HG02938 (cell line): ENCODE results near the gene DAPK2.

Experiments
- ATAC-seq: cut with Tn5 transposase; IDR thresholded peaks from one replicate; pipeline ENCODE4 v1.9.1; 2021; ENCODE audit warnings: mild to moderate bottlenecking, moderate library complexity; ENCODE audit not compliant: unreplicated experiment

DAPK2 gene

DNA sequence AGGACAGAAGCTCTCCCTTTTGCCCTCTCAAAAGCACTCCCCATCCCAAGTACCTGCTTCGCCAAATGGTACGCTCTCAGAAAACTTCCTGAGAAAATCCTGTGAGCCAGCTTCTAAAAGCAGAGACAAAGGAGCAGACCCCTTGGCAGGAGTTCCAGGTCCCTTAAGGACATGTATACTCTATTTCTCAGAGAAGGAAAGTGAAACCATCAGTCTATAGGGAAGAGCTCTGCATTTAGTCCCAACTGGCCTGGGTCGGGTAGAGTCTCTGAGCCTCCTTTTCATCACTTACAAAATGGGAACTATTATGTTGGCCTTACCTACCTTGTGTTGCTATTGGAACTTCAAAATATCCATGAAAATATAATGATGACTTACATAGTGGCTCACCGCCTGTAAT, 19.7 kb downstream of the DAPK2 start:
- ATAC-seq = no peak

DNA sequence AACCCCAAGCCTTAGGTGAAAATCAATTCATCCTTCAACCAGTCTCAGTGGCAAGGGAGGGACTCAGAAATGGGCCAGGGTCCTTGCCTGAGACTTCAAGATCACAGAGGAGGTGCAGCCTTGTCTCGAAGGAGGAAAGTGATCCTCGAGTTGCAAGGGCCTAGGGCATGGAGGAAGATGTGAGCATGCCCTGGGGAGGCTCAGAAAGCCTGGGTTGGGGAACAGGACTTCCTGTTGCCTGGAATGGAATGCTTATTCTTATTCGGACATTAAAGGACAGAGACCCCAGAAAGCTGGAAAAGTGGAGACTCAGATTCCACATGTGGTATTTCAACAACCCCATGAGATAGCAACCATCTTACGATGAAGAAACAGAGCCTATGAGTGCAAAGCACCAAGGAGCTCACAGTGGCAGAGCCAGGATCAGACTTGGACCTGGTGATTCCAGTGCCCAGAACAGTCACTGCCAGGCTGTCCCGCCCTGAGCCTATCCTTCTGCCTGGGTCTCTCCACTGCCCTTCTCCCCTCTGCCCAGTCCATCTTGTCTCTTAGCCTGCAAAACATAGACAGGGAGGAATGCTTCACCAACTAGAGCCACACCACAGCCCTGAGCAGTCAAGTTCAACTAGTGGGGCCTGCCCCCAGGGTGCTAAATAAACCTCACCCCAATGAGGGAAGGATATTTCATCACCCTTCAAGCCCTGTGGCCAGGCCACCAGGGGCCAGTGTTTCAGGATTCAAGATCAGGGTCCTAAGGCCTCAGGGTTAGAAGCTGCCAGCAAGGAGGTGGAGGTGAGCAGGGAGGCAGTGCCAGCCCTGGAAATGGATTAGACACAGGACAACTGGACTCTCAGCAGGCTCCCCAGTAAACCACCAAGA, 21.9 kb downstream of the DAPK2 start:
- no peak for ATAC-seq

DNA sequence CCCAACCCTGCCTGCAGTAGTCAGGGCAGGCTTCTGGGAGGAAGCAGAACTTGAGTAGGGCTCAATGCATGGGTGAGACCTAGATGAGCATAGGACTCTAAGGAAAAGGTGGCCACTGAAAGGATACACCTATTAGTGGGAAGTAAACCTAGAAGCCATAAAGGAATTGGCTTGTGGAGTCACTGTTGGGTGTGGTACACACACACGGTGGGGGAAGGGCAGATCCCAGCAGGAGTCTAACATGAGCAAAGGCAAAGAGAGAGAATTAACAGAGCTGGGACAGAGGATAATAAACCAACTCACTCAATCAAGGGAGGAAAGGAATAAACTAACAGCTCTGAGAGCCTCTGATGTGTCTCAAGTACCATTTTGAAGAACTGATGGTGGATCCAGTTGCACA, 23.1 kb downstream of the DAPK2 start:
- ATAC-seq = no peak

DNA sequence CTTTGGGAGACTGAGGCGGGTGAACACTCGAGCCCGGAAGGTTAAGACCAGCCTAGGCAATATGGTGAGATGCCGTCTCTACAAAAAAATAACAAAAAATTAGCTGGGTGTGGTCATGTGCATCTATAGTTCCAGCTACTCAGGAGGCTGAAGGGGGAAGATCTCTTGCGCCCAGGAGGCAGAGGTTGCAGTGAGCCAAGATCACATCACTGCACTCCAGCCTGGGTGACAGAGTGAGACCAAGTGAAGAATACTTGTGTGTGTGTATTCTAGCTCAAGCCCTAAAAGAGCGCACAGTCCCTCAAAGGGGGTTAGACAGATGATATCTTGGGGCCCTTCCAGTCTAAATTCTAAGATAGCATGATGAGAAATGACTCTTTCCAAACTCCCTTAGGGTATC, 23.7 kb downstream of the DAPK2 start:
- ATAC-seq = no peak

DNA sequence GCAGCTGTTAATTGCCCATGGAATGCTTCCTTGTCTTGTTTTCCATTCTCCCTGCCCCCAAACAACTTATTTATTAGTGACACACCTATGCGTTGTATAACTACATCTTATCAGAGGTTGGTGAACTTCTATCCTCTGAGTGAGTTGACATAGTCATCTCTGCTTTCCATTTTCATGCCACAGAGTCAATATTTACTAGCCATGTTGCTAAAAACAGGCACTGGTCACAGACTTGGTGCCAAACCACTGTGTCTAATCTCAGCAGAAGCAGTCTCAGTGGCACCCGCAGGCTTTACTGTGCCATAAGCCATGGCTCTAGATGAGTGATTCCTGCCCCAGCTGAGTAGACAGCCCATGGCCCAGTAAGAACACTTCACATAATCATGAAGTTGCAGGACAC, 26.5 kb downstream of the DAPK2 start:
- ATAC-seq = peak; percentile 65

DNA sequence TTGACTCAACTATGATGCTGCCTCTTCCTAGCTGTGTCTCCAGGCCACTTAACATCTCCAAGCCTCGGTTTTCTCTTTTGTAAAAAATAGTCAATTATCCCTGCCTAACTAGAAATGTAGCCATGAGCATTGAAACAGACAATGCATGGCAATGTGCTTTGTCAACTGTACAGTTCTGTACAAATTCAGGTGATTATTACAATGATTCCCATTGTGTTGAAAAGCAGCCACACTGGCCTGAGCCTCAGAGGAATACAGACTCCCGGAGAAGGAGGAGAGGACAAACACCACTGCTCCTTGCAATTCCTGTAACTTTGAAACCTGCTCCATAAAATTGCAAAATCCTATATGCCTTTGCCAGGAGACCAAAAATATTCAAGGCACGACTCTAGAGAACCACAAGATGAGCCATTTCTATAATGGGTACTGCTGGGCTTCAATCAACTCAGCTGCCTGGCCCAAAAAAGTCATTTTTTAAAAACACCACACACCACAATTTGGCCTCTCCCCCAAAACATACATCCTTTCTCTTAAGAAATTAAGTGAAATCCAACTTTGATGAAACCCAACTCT, 28.6 kb downstream of the DAPK2 start:
- no peak for ATAC-seq

DNA sequence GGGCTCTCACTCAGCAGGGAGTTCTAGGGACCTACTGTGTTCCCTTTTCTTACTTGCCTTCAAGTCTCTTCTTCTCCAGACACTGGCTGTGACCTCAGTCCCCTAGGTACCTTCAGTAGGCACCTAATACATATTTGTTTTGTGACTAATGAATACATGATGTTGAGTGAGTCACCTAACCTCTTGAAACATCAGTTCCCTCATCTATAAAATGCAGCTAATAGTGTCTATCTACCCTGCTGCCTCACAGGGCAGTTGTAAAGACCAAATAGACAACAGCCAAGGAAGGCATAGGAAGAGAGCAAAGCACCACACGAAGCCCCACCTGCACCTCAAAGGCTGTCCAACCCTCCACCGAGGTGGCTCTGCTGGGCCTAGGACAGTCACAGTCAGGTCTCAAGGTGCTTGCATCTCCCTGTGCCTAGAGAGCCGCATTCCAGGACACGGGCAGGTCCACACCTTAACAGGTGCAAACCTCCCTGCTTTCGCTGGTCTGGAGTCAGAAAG, 29.1 kb downstream of the DAPK2 start:
- no peak for ATAC-seq

DNA sequence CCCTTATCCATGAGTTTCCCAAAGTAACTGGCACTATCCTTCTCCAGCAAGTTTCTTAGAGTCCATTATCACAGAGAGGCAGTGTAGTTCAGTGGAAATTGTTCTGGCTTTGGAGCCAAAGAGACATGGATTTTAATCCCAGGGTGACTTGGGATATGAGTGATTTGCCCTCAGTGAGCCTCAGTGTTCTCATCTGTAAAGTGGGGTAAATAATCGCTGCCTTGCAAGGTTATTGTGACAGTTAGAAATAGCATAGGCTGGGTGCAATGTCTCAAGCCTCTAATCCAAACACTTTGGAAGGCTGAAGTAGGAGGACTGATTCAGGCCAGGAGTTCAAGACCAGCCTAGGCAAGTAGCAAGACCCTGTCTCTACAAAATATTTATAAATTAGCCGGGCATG, 30.0 kb downstream of the DAPK2 start:
- ATAC-seq = no peak

DNA sequence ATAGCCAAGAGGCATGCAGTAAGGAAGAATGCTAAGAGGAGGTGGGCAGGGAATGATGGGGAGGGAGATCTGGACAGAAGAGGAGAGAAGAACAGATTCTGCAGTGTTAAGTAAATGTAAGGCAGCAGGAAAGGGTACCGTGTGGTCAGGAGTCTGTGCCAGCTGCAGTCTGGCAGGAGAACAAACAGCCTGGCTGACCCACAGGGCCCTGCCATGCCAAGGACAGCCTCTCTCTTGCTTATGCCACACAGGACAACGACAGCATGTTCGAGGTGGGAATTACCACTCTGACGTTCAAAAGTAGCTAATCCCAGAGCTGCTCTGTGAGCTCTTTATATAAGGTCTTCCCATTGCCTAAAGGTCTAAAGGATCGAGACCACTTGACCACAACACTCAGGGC, 31.3 kb downstream of the DAPK2 start:
- no peak for ATAC-seq

DNA sequence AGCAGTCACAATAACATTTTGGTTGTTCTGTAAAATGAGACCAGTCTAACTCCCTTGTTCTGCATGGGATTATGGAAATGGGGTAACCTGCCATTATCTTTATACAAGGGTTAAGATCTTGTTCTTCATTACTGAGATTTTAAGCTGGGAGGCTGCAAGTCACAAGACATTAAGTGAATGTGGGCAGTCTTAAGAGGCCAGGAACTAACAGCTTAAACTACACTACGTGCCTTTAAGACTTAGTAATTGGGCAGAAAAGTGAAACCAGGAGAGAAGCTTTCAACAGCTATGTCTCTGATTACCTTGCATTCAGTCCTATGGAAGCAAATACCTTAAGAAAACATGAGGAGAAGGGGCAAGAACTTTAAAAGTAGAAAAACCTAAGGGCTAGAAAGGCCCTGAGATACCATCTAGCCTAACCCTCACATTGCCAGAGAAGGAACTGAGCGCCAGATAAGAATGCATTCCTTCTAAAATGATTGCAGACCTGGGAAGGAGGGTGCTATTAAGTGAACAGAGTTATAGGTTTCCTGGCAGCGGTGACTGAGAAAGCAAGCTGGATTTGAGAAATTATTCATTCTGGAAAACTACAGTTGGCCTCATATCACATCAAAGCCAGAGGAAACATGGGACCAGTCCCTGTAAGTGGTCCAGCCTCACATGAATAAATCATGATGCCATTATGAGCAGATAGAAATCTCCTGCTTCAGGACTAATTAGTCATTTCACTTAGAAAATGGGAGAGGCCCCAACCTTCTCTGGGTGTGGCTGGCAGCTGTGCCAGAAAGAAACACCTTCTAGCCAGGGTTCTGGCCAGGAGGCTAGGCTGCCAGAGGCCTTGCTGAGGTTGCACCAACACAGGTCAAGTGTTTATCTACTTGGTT, 32.9 kb downstream of the DAPK2 start:
- no peak for ATAC-seq

DNA sequence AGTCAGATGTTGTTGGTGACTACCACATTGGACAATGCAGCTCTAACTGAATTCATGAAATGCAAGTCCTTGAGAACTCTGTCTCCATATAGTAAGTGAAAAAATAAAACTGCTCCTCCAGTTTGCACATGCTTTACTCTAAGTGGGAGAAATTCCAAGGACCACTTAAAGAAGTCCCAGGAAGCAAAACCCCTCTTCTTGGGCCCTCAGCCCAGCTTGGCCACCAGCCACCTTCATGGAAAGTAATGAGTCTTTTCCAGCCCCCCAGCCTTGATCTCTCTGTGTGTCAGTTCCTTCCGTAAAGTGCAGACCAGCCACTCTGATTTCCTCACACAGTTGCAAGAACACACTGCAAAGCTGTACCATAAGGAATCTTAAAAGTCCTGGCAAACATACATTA, 34.5 kb downstream of the DAPK2 start:
- ATAC-seq = no peak

DNA sequence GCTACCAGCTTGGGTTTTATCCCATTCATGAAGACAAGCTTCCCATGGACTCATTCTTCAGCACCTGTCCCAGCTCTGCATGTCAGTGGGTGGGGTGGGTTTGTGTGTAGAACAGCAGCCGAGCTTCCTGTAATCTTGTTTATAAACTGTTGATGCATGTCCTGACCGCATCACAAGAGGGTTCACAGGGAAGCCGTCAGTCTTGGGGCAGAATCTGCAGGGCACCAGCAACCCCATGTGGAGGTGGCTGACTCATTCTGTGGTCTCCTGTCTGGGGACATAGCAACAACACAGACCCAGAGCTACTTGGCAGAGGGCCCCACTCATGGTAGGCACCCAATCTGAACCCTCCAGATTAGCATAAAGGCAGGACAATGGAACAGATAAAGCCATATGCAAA, 35.6 kb downstream of the DAPK2 start:
- peak; percentile 80 for ATAC-seq

DNA sequence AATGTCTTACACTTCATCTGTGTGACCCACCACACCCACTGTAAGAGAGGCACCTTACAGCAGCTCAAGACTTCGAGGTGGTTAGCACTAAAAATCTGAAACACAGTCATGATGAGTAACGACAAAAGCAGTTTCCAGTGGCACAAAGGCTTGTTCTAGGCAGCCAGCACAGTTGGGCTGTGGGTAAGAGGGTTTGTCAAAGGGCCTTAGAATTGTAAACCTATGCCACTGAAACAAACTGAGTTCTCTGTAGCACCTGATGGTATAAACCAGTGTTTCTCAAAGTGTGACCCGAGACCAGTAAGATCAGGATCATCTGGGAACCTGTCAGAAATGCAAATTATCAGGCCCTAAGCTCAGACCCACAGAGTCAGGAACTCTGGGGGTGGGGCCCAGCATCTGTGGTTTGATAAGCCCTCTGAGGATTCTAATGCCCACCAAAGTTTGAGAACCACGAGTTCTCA, 36.5 kb downstream of the DAPK2 start:
- ATAC-seq = peak; percentile 37

DNA sequence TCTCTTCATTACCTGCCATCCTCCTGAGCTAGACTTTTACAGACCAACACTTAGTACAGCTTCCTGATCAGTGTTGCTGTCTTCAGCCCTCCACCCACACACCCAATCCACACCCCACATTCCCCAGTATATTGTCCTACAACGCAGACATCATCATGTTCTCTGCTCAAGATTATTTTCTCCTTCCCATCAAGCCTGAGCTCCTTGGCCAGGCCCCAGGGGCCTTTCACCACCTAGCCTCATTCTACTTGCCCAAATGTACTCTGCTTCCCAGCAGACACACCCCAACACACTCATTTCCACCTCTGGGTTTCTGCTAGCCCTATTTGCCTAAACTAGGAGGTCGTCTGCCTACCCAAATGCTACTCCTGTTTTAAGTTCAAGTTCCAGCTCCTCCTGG, 37.0 kb downstream of the DAPK2 start:
- ATAC-seq = no peak

DNA sequence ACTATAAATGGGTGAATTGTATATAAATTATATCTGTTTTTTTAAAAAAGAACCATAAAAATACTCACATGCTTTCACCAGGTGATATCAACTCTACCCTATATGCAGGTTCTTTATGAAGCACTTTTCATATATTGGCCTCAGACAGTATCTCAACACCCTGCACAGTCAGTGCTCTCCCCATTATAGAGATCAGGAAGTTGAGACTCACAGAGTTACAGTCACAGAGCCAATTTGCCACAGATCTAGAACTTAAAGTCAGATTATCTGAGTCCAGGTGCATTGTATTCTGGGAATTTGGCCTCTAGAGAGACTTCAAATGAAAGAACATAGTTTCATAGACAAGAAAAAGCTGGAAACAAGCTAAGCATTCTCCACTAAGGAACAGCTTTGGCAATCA, 38.1 kb downstream of the DAPK2 start:
- ATAC-seq = no peak

DNA sequence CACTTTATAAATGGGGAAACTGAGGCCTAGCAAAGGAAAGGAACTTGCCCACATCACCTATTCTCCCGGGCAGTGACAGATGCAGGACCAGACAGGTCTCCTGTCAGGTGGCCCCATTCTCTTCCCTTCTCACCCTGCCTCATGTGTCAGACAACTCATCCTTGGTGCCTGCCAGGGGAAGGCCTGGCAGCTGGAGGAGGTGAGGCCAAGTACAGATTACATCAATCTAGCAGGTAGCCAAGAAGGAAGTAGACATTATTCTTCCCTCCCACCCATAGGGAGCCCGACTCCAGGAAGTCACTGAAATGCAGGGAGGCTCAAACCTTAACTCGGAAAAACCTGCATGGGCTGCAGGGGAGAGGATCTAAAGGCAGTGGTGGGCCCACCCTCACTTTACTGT, 39.6 kb downstream of the DAPK2 start:
- no peak for ATAC-seq

DNA sequence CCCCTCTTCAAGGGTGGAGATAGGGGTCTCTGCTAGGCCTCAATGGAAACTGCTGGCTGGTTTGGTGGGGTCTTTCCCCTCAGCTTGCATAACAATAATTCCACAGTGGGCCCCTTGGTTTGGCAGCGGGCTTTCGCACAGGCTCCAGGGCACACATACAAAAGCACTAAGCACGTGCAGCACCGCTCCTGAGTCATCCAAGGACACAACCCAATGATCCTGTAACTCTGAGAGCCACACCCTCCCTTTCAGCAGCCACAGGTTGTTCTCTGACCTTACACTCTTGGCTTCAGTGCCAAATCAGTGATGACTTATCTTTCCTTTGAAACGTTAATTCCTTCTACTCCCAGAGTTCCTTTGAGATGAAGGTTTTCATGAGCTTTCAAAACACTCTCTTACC, 41.7 kb downstream of the DAPK2 start:
- no peak for ATAC-seq

DNA sequence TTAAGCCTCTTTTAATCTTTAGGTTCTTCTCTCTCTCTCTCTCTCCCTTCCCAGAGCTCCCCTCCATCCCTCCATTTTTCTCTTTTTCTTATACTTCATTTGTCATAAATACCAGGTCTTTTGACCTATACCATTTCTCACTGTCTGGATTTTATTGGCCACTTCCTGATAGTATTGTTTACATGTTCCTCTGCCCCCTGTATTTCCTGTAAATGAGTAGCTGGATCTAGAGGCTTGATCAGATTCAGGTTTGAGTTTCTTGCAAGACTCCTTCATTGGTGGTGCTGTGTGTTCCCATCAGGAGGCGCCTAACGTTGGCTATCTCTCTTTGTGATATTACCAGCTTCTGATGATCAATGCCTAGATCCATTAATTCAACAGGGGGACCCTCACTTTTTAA, 42.2 kb downstream of the DAPK2 start:
- no peak for ATAC-seq

DNA sequence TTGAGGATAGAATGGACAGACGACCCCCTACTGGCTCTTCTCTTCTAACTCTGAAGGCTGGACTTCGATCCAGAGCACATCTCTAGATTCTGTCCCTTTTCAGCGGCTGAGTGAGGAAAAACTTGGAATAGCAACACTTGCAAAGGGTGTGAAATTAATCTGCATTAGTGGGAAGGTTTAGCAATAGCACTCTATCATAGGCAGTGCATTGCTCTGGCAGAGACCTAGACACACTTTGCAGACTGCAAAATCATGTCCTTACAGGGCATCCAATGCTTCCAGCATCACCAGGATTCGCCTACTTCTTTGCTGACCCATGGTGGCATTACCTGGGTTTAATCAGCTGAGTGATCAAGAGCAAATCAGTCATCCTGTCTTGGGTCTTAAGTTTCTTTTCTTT, 43.1 kb downstream of the DAPK2 start:
- no peak for ATAC-seq

DNA sequence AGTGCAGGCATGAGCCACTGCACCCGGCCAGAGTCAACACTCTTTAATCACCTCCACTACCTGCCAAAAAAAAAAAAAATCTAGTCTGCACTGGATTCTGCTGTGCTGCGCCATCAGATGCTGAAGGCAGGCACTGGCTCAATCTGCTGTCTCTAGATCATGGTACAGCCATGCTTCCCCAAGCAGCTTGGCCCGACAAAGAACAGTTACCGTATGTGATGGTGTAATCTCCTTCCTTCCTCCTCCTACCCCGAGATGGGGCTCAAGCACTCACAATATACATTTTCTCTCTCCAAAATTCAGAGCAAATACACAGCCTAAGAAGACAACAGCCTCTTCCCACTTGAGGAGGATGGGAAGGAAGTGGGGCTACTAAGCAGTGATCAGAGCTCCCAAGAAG, 45.1 kb downstream of the DAPK2 start:
- no peak for ATAC-seq

DNA sequence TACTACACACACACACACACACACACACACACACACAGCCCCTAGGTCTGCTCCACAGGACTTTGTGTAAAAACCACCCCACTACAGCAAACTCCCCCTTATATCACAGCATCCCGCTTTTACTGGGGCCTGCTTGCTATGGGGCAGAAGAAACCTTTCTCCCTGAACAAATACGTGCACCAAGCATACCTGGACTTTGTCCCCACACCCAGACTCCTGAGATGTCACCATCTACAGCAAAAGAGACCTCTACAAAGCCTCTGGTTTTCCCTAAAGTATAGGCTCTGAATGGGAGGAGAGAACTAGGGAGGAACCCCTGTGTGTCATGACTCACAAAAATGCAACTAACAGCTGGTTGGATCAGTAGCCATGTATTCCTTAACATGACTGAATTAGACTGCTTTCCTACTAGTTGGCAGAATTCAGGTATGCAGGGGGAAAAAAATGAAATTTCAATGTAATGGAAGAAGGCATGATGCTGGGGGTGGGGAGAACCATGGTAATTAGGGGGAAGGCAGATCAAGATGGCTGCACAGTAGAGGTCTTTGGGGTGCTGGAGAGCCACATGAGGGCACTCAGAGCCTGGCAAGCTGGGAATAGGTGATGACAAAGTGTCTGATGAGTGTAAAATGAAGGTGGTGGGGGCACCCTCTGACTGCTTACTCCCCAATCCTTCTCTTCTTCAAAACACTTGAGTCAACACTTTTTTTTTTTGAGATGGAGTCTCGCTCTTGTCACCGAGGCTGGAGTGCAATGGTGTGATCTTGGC, 45.9 kb downstream of the DAPK2 start:
- ATAC-seq = no peak
